Neural cell (in vitro differentiated cells): ENCODE data around the gene ADK. TPM values are rescaled to one million over a fixed set of nuclear protein-coding genes. Genes with fewer than 3 reads are reported as not detected.
A peak's percentile ranks its signal among the peaks of the same experiment; 100 is the strongest.

Source experiments
- H2AFZ ChIP-seq: fragments of 200-600, 300-800 bp; sonication (generic), shearing (Covaris generic); 2 replicates; pipeline ENCODE4 v1.6.0; 2014; ENCODE audit warnings: low read depth, mild to moderate bottlenecking, antibody characterized with exemption, low read length, moderate library complexity
- H3F3A ChIP-seq: fragments of 200-600 bp; shearing (Covaris generic); 2 replicates; pipeline ENCODE4 v1.6.1; 2016; ENCODE audit warnings: mild to moderate bottlenecking, moderate library complexity, mixed read lengths, antibody characterized with exemption, low read length; ENCODE audit not compliant: insufficient read depth, poor library complexity, severe bottlenecking
- H3K27ac ChIP-seq: fragments of 200-600, 300-800 bp; sonication (generic), shearing (Covaris generic); 2 replicates; pipeline ENCODE4 v1.5.1; 2014; ENCODE audit warnings: mild to moderate bottlenecking, low read length, moderate library complexity
- H3K27me3 ChIP-seq: fragments of 300-800, 200-600 bp; sonication (generic), shearing (Covaris generic); 2 replicates; pipeline ENCODE4 v1.6.0; 2014; ENCODE audit warnings: mild to moderate bottlenecking, low read depth, low read length, moderate library complexity; ENCODE audit not compliant: insufficient read depth
- H3K36me3 ChIP-seq: fragments of 300-800, 200-600 bp; sonication (generic), shearing (Covaris generic); 2 replicates; pipeline ENCODE4 v1.5.1; 2014; ENCODE audit warnings: mild to moderate bottlenecking, antibody characterized with exemption, low read length, moderate library complexity; ENCODE audit not compliant: insufficient read depth
- H3K4me2 ChIP-seq: fragments of 300-800, 200-600 bp; sonication (generic), shearing (Covaris generic); 2 replicates; pipeline ENCODE4 v1.6.0; 2014; ENCODE audit warnings: mild to moderate bottlenecking, low read length
- H3K4me3 ChIP-seq: fragments of 300-800, 200-600 bp; sonication (generic), shearing (Covaris generic); 2 replicates; pipeline ENCODE4 v1.5.1; 2014; ENCODE audit warnings: mild to moderate bottlenecking, low read length, moderate library complexity
- H3K79me2 ChIP-seq: fragments of 200-600 bp; shearing (Covaris generic); replicated peaks from 2 replicates; pipeline ENCODE4 v1.6.0; 2014; ENCODE audit warnings: mild to moderate bottlenecking, low read length, moderate library complexity; ENCODE audit not compliant: insufficient read depth
- H3K9ac ChIP-seq: fragments of 300-800, 200-600 bp; sonication (generic), shearing (Covaris generic); 2 replicates; pipeline ENCODE4 v1.6.1; 2016; ENCODE audit warnings: mild to moderate bottlenecking, low read length, mixed read lengths
- H3K9me2 ChIP-seq: fragments of 200-600 bp; shearing (Covaris generic); 2 replicates; pipeline ENCODE4 v1.6.1; 2016; ENCODE audit warnings: mild to moderate bottlenecking, low read length, mixed read lengths; ENCODE audit not compliant: insufficient read depth
- H3K9me3 ChIP-seq: fragments of 200-600, 300-800 bp; sonication (generic), shearing (Covaris generic); 2 replicates; pipeline ENCODE4 v1.6.1; 2016; ENCODE audit warnings: mild to moderate bottlenecking, mixed run types, low read length, moderate library complexity, mixed read lengths
- H4K20me1 ChIP-seq: fragments of 200-600 bp; shearing (Covaris generic); 2 replicates; pipeline ENCODE4 v1.6.1; 2016; ENCODE audit warnings: mild to moderate bottlenecking, mixed run types; ENCODE audit not compliant: insufficient read depth
- CTCF ChIP-seq: fragments of 450-650 bp; IDR thresholded peaks from 2 replicates; pipeline ENCODE4 v1.5.1; 2014; ENCODE audit warnings: antibody characterized with exemption, mild to moderate bottlenecking, moderate library complexity; ENCODE audit not compliant: poor library complexity, severe bottlenecking
- EP300 ChIP-seq: fragments of 450-650 bp; conservative IDR thresholded peaks from 2 replicates; pipeline ENCODE4 v1.6.1; 2014; ENCODE audit warnings: antibody characterized with exemption, mild to moderate bottlenecking, moderate library complexity; ENCODE audit not compliant: poor library complexity, severe bottlenecking
- EZH2 ChIP-seq: fragments of 200-600, 300-800 bp; shearing (Covaris generic), sonication (generic); IDR thresholded peaks from 2 replicates; pipeline ENCODE4 v1.6.1; 2014; ENCODE audit warnings: antibody characterized with exemption, low read length, borderline replicate concordance, mild to moderate bottlenecking; ENCODE audit not compliant: insufficient read depth, poor library complexity, severe bottlenecking
- MXI1 ChIP-seq: fragments of 450-650 bp; conservative IDR thresholded peaks from 2 replicates; pipeline ENCODE4 v1.6.1; 2014; ENCODE audit warnings: antibody characterized with exemption, mild to moderate bottlenecking; ENCODE audit not compliant: poor library complexity, severe bottlenecking
- POLR2AphosphoS5 ChIP-seq: IDR thresholded peaks from 2 replicates; pipeline ENCODE4 v1.6.1; 2012
- RAD21 ChIP-seq: fragments of 450-650 bp; conservative IDR thresholded peaks from 2 replicates; pipeline ENCODE4 v1.6.1; 2014; ENCODE audit warnings: antibody characterized with exemption, mild to moderate bottlenecking, moderate library complexity
- REST ChIP-seq: IDR thresholded peaks from 2 replicates; pipeline ENCODE4 v1.6.1; 2012; ENCODE audit warnings: borderline replicate concordance
- SMC3 ChIP-seq: fragments of 450-650 bp; conservative IDR thresholded peaks from 2 replicates; pipeline ENCODE4 v1.6.1; 2014; ENCODE audit warnings: antibody characterized with exemption, mild to moderate bottlenecking, moderate library complexity; ENCODE audit not compliant: poor library complexity
- TAF1 ChIP-seq: IDR thresholded peaks from 2 replicates; pipeline ENCODE4 v1.6.1; 2012; ENCODE audit warnings: low read depth
- polyA plus RNA-seq: library from polyadenylated mRNA; depleted of rRNA; stranded (reverse); fragments of >200 nt; gene quantifications from 2 replicates; pipeline ENCODE4 v1.2.3, GENCODE V29; 2014

ADK gene
- polyA plus RNA-seq, 1 donor from 2014 or later: 19.5 TPM

- Histone ChIP-seq H3K9me3 (no peaks in the 10 kb centered on the region), H3K4me2 (peak overlapping the region; percentile 7), H3F3A (no peaks in the 10 kb centered on the region), H3K9ac (no peak overlapping the region), H3K4me3 (peak overlapping the region; percentile 5), H3K27ac (peak overlapping the region; percentile 38), H3K27me3 (no peaks in the 10 kb centered on the region), H2AFZ (no peak overlapping the region), H3K9me2 (no peaks in the 10 kb centered on the region), H3K36me3 (no peaks in the 10 kb centered on the region), H4K20me1 (no peaks in the 10 kb centered on the region), H3K79me2 (no peaks in the 10 kb centered on the region)
- no peak for TF ChIP-seq EZH2
- TF ChIP-seq SMC3: no peak
- TF ChIP-seq TAF1: no peak
- TF ChIP-seq EP300: peak; percentile 78
- TF ChIP-seq CTCF: no peak
- TF ChIP-seq MXI1: no peak
- TF ChIP-seq POLR2AphosphoS5: peak; percentile 65
- no peak for TF ChIP-seq RAD21
- TF ChIP-seq REST: peak; percentile 67
These were observed 169.7 kb downstream of the ADK start for GRCh38 chr10:74320717-74321116.

- TF ChIP-seq MXI1 (no peak), REST (no peak), EZH2 (no peak), EP300 (no peak), TAF1 (no peak), CTCF (no peak), POLR2AphosphoS5 (no peak), RAD21 (no peak), SMC3 (no peak)
- Histone ChIP-seq H3K36me3 (no peaks in the 10 kb centered on the region), H3K27me3 (no peaks in the 10 kb centered on the region), H3K9me3 (no peaks in the 10 kb centered on the region), H3K27ac (no peak overlapping the region), H3K4me3 (no peak overlapping the region), H3K4me2 (no peak overlapping the region), H4K20me1 (no peaks in the 10 kb centered on the region), H3F3A (no peaks in the 10 kb centered on the region), H3K9ac (no peak overlapping the region), H3K79me2 (no peaks in the 10 kb centered on the region), H3K9me2 (no peaks in the 10 kb centered on the region), H2AFZ (no peak overlapping the region)
These were observed 171.1 kb downstream of the ADK start for GRCh38 chr10:74322141-74322540.
